ENCODE measurements around the gene MGLL. TPM values are rescaled to one million over a fixed set of nuclear protein-coding genes. Genes with fewer than 3 reads are reported as not detected.

The MGLL gene
- total RNA-seq, 6 experiments from 2014 or later, result 97.0 to 168 (median 115) TPM

GRCh38 chr3:127718245-127718915, 103.9 kb downstream of the MGLL start:
- no peak for TF ChIP-seq POLR2A (IDR thresholded peaks at IDR 0.05)
- no peak for TF ChIP-seq CTCF (IDR thresholded peaks at IDR 0.05)
- H3K27ac ChIP-seq, result no peak overlapping the region
- intact Hi-C loops (cut with DNase I), result no loop called here
- DNase-seq (no peak), ATAC-seq (no peak)
- H3K4me1 ChIP-seq, result no peaks in the 10 kb centered on the region
- WGBS (ENCODE audit: insufficient coverage, low coverage, low lambda C conversion rate, missing lambda C conversion rate), result 82% methylated on average over 7 of the region's 7 CpGs
- no peaks in the 10 kb centered on the region for H3K9me3 ChIP-seq
- no peak overlapping the region for H3K4me3 ChIP-seq
- H3K36me3 ChIP-seq, result peaks cover 0 to 54% (median 10%) of the 10 kb centered on the region in 4 donors
- no peaks in the 10 kb centered on the region for H3K27me3 ChIP-seq

- intact Hi-C loops (cut with DNase I), result no loop called here
- DNase-seq (peak in 1 of 3 donors; percentile 34), ATAC-seq (no peak)
- H3K27me3 ChIP-seq, result no peaks in the 10 kb centered on the region
- H3K9me3 ChIP-seq, result no peaks in the 10 kb centered on the region
- H3K36me3 ChIP-seq, result peaks cover 0 to 54% (median 10%) of the 10 kb centered on the region in 4 donors
- H3K4me1 ChIP-seq, result no peaks in the 10 kb centered on the region
- no peak overlapping the region for H3K27ac ChIP-seq
- WGBS (ENCODE audit: insufficient coverage, low coverage, low lambda C conversion rate, missing lambda C conversion rate), result 54% methylated on average over 2 of the region's 14 CpGs
- no peak overlapping the region for H3K4me3 ChIP-seq
- no peak for TF ChIP-seq POLR2A (IDR thresholded peaks at IDR 0.05)
- TF ChIP-seq CTCF (IDR thresholded peaks at IDR 0.05), result no peak
These were observed 104.7 kb downstream of the MGLL start for GRCh38 chr3:127717357-127718244.

DNA sequence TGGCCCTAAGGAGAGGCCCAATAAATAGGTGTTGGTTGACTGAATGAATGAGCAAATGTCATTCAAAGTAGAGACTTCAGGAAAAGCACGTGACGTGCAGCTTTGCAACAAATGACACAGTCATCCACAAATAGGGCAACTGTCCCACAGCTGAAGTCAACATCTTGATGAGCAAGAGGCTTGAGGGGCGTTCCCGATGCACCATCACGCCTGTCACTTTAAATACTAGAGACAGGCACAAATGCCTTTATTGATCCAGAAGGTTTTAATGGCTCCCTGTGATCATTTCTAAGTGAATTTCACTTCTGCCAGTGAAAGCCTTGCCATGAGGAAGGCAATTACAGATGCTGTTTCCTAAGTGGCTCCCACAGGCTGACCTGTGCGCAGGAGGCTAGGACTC, 105.9 kb downstream of the MGLL start:
- no peak overlapping the region for H3K27ac ChIP-seq
- peaks cover 0 to 45% (median 9%) of the 10 kb centered on the region in 4 donors for H3K36me3 ChIP-seq
- 100% methylated on average over 4 of the region's 6 CpGs for WGBS (ENCODE audit: insufficient coverage, low coverage, low lambda C conversion rate, missing lambda C conversion rate)
- H3K9me3 ChIP-seq, result no peaks in the 10 kb centered on the region
- no peaks in the 10 kb centered on the region for H3K27me3 ChIP-seq
- DNase-seq, result no peak
- H3K4me3 ChIP-seq, result no peak overlapping the region
- ATAC-seq, result no peak
- no peak for TF ChIP-seq CTCF (IDR thresholded peaks at IDR 0.05)
- TF ChIP-seq POLR2A (IDR thresholded peaks at IDR 0.05), result no peak
- intact Hi-C loops (cut with DNase I), result no loop called here
- H3K4me1 ChIP-seq, result no peaks in the 10 kb centered on the region

- no peak overlapping the region for H3K4me3 ChIP-seq
- no peak for DNase-seq
- WGBS (ENCODE audit: insufficient coverage, low coverage, low lambda C conversion rate, missing lambda C conversion rate), result 72% methylated on average over 4 of the region's 8 CpGs
- peaks cover 0 to 39% (median 9%) of the 10 kb centered on the region in 4 donors for H3K36me3 ChIP-seq
- no peaks in the 10 kb centered on the region for H3K27me3 ChIP-seq
- H3K27ac ChIP-seq, result no peak overlapping the region
- TF ChIP-seq POLR2A (IDR thresholded peaks at IDR 0.05) (no peak), CTCF (IDR thresholded peaks at IDR 0.05) (no peak)
- intact Hi-C loops (cut with DNase I), result no loop called here
- no peaks in the 10 kb centered on the region for H3K9me3 ChIP-seq
- peak in 2 of 4 donors; percentile 10 to 21 for ATAC-seq
- H3K4me1 ChIP-seq, result no peaks in the 10 kb centered on the region
These were observed 106.8 kb downstream of the MGLL start for GRCh38 chr3:127715532-127715931.

All from right lobe of liver (tissue), 6 donors.